Heart left ventricle (tissue), 16 donors: ENCODE data around the gene DCAF15. TPM values are rescaled to one million over a fixed set of nuclear protein-coding genes. Genes with fewer than 3 reads are reported as not detected.
A peak's percentile ranks its signal among the peaks of the same experiment; 100 is the strongest.

ENCODE experiments used
- ATAC-seq, 4 donors: fragments of 200-7000 bp; cut with Tn5 transposase; one replicate each; pipeline ENCODE4 v1.9.1; 2020 to 2022; ENCODE audit warnings: moderate library complexity in 4 of 4, mild to moderate bottlenecking in 3 of 4, moderate number of reproducible peaks in 1 of 4
- DNase-seq, 5 donors: peaks; one replicate each; pipeline ENCODE4 v3.0.0-alpha.2; 2020
- H3K27ac ChIP-seq, 12 donors: fragments of 200-600 bp; sonication (generic) in 4 of 12; one replicate each; pipeline versions ENCODE4 v1.5.0 to v1.8.0; 2016 to 2022; ENCODE audit warnings: mild to moderate bottlenecking in 2 of 12
- H3K27me3 ChIP-seq, 9 donors: fragments of 200-600 bp; sonication (generic) in 2 of 9; one replicate each; pipeline versions ENCODE4 v1.5.1 to v1.8.0; 2016 to 2022; ENCODE audit warnings: mild to moderate bottlenecking in 3 of 9
- H3K36me3 ChIP-seq, 9 donors: fragments of 200-600 bp; sonication (generic) in 2 of 9; one replicate each; pipeline versions ENCODE4 v1.5.0 to v1.8.0; 2018 to 2022; ENCODE audit warnings: mild to moderate bottlenecking in 2 of 9
- H3K4me1 ChIP-seq, 12 donors: fragments of 200-600 bp; sonication (generic) in 4 of 12; one replicate each; pipeline versions ENCODE4 v1.5.0 to v1.8.0; 2016 to 2022; ENCODE audit warnings: mild to moderate bottlenecking in 3 of 12
- H3K4me3 ChIP-seq, 12 donors: fragments of 200-600 bp; sonication (generic) in 4 of 12; one replicate each; pipeline versions ENCODE4 v1.5.0 to v1.8.0; 2017 to 2022; ENCODE audit warnings: mild to moderate bottlenecking in 9 of 12, moderate library complexity in 4 of 12
- H3K9me3 ChIP-seq, 12 donors: fragments of 200-600 bp; sonication (generic) in 4 of 12; one replicate each; pipeline versions ENCODE4 v1.5.0 to v1.8.0; 2016 to 2022; ENCODE audit warnings: mild to moderate bottlenecking in 1 of 12
- POLR2A ChIP-seq, 2 donors: fragments of 450-650 bp; IDR thresholded peaks; one replicate each; pipeline ENCODE4 v1.6.1; 2017; ENCODE audit warnings: antibody characterized with exemption in 2 of 2, mild to moderate bottlenecking in 2 of 2, moderate library complexity in 2 of 2
- WGBS, 4 donors: extraction: QIAGEN DNeasy Blood & Tissue Kit in 2 of 4; methylation state at CpG; one replicate each; pipeline versions ENCODE4 v1.1.5 to v1.1.7; 2013 to 2018; 5-methylcytosine and 5-hydroxymethylcytosine counted together
- intact Hi-C, 10 donors: fragments of 100-400 bp; cut with DNase I; formaldehyde crosslinking; loops; one replicate each; pipeline versions ENCODE4 v1.11.1 to v1.14.2; 2022
- polyA plus RNA-seq, 2 donors: library from polyadenylated mRNA; stranded (reverse); fragments of 200-250 nt; gene quantifications; one replicate each; pipeline ENCODE4 v1.2.3, GENCODE V29; 2013
- total RNA-seq, 9 donors: library from RNA; depleted of rRNA in 2 of 9; stranded (reverse); fragments of >200 nt in 2 of 9; fragmentation: NEBNext Ultra II Directional in 3 of 9; extraction: Animal tissue kit (Norgen Biotek cat#: 25700) in 3 of 9; gene quantifications; one replicate each; pipeline versions ENCODE4 v1.1.0 to v1.2.4, GENCODE V29; 2016 to 2023
- TF ChIP-seq, protein P1 (sequence below), 12 donors: fragments of 200-600 bp; sonication (generic) in 4 of 12; IDR thresholded peaks; one replicate each; pipeline versions ENCODE4 v1.5.0 to v1.8.0; 2018 to 2022; ENCODE audit warnings: antibody characterized with exemption in 12 of 12, mild to moderate bottlenecking in 5 of 12
- donor health status: ischemic (EF 13 %, LVEDD 7.1; RV severe dilation, severe dysfunction).
- donor health status: healthy with polysubstance abuse.
- donor health status: DM: no; HTN: yes; CAD: no.
- donor health status: DM: no; HTN: no; CAD: no.
- donor health status: ischemic (EF 25% LVEDD 6.9; RV normal size, moderate dysfunction).
- donor health status: ischemic (EF 25% LVEDD 5.7; RV mildly dilated, moderate dysfunction).
- donor health status: healthy.
- donor health status: DM: yes; HTN: yes; CAD: no.
- donor health status: ischemic (EF 35%, LVEDD 5.7; RV mildly dilated, moderate dysfunction).
- donor health status: nonischemic (EF 11% LVEDD 7.7; RV severe dilation, severe dysfunction).
- donor health status: DM: yes; HTN: yes; CAD: no.
- donor health status: PGD.
- donor health status: ischemic (EF 29% LVEDD 5.4; RV normal size, mild dysfunction).
- donor health status: nonischemic (EF 23%, LVEDD 6.1; RV moderate dilation, normal function).

Gene DCAF15
- total and polyA plus RNA-seq, 11 donors: 8.4 to 25.8 (median 18.1) TPM

GRCh38 chr19:14002571-14003250 lies 50.4 kb downstream of the DCAF15 start:
- Histone ChIP-seq H3K36me3 (peaks cover 0 to 9% (median 0%) of the 10 kb centered on the region in 9 donors), H3K9me3 (peaks cover 0 to 10% (median 0%) of the 10 kb centered on the region in 12 donors), H3K27me3 (no peaks in the 10 kb centered on the region), H3K4me3 (no peak overlapping the region), H3K27ac (peak overlapping the region; percentile 22 to 100 (median 98)), H3K4me1 (peaks cover 0 to 52% (median 32%) of the 10 kb centered on the region in 12 donors)
- intact Hi-C loops: loop anchor here in 4 of 10 donors (10.0 kb wide), 1 partner anchor 48 kb away; the partner anchor contains the start of gene DCAF15 (in 4 of the 4)
- 56 to 60% (median 57%) methylated on average over 10 to 13 of the region's 13 CpGs for WGBS, 4 donors
- DNase-seq (peak in 3 of 5 donors; percentile 20 to 40 (median 28)), ATAC-seq (no peak)
- no peak for TF ChIP-seq POLR2A (IDR thresholded peaks at IDR 0.05)
- TF ChIP-seq, protein P1, sequence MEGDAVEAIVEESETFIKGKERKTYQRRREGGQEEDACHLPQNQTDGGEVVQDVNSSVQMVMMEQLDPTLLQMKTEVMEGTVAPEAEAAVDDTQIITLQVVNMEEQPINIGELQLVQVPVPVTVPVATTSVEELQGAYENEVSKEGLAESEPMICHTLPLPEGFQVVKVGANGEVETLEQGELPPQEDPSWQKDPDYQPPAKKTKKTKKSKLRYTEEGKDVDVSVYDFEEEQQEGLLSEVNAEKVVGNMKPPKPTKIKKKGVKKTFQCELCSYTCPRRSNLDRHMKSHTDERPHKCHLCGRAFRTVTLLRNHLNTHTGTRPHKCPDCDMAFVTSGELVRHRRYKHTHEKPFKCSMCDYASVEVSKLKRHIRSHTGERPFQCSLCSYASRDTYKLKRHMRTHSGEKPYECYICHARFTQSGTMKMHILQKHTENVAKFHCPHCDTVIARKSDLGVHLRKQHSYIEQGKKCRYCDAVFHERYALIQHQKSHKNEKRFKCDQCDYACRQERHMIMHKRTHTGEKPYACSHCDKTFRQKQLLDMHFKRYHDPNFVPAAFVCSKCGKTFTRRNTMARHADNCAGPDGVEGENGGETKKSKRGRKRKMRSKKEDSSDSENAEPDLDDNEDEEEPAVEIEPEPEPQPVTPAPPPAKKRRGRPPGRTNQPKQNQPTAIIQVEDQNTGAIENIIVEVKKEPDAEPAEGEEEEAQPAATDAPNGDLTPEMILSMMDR (IDR thresholded peaks at IDR 0.05): no peak

GRCh38 chr19:14003251-14004055 lies 51.1 kb downstream of the DCAF15 start:
- peak in 3 of 5 donors; percentile 28 to 36 (median 29) for DNase-seq
- no peaks in the 10 kb centered on the region for H3K27me3 ChIP-seq
- intact Hi-C loops: loop anchor here in 6 of 10 donors (2.0 to 10.0 kb wide), 2 partner anchors 49 to 51 kb away; partner anchors contain the start of gene DCAF15 (in 6 of the 6)
- H3K9me3 ChIP-seq: peaks cover 0 to 9% (median 0%) of the 10 kb centered on the region in 12 donors
- peaks cover 0 to 7% (median 0%) of the 10 kb centered on the region in 9 donors for H3K36me3 ChIP-seq
- H3K27ac ChIP-seq: peak overlapping the region; percentile 22 to 100 (median 98)
- H3K4me3 ChIP-seq: no peak overlapping the region
- H3K4me1 ChIP-seq: peaks cover 0 to 52% (median 32%) of the 10 kb centered on the region in 12 donors
- no peak for TF ChIP-seq POLR2A (IDR thresholded peaks at IDR 0.05)
- TF ChIP-seq, protein P1 (IDR thresholded peaks at IDR 0.05): no peak
- ATAC-seq: no peak
- WGBS, 4 donors: 27 to 35% (median 35%) methylated on average over 10 of the region's 10 CpGs

DNA sequence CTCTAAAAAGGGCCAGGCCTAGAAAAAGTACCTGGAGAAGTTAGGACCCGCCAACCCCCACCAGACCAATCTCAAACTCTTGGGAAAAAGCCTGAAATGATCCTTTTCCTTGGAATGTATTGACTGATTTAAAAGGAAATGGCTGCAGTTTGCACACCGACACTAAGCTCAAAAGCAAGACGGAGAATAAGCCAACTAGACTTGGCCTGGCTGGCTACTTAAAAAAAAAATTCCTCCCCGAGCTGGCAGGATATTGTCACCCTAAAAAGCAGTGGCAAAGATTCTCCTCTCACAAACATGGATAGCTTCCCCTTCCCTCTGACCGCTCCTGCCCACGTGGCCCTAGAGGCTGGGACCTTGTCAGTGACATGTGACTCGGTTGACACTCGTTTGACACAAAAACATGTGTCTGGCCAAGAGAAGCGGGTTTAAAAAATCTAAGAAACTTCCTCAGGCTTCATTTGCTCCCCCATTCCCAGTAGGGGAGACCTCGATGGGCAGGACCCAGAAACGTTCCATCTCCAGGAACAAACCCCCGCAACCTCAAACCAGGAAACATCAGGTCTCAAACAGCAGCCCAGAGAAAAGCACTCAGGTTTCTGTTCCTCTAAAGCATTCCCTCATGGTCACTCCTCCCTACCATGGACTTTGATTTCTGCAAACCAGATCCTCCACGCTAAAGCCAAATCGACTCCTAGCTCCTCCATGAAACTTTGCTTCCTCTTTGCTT lies 52.5 kb downstream of the DCAF15 start:
- DNase-seq (peak; percentile 64 to 79 (median 73)), ATAC-seq (peak in 2 of 4 donors; percentile 10 to 34)
- intact Hi-C loops: loop anchor here in 7 of 10 donors (2.0 to 10.0 kb wide), 3 partner anchors 50 to 52 kb away; partner anchors contain the start of gene DCAF15 (in 7 of the 7)
- H3K27me3 ChIP-seq: no peaks in the 10 kb centered on the region
- peaks cover 0 to 52% (median 32%) of the 10 kb centered on the region in 12 donors for H3K4me1 ChIP-seq
- H3K27ac ChIP-seq: peak overlapping the region; percentile 96 to 100 (median 98)
- H3K9me3 ChIP-seq: no peaks in the 10 kb centered on the region
- H3K4me3 ChIP-seq: peak overlapping the region in 10 of 12 donors; percentile 63 to 99 (median 86)
- no peaks in the 10 kb centered on the region for H3K36me3 ChIP-seq
- 14 to 23% (median 17%) methylated on average over 14 of the region's 14 CpGs for WGBS, 4 donors
- TF ChIP-seq, protein P1 (IDR thresholded peaks at IDR 0.05): no peak
- no peak for TF ChIP-seq POLR2A (IDR thresholded peaks at IDR 0.05)
